ENCODE measurements around the gene CAMK4. TPM values are rescaled to one million over a fixed set of nuclear protein-coding genes. Genes with fewer than 3 reads are reported as not detected.

The CAMK4 gene
- total RNA-seq, 1 experiment from 2014 or later = 10.2 TPM

GRCh38 chr5:111313017-111313724 is 89.0 kb downstream of the CAMK4 start:
- Histone ChIP-seq H3K4me2 (ENCODE audit: low read length) (no peak overlapping the region), H3K27me3 (ENCODE audit: insufficient read depth, low read length) (0 out of 2 replicates have a peak, but pooled peaks cover 4% of the 10 kb centered on the region), H3K4me3 (replicated peaks in 1 of 2; ENCODE audit: low read depth in 1 of 2, low read length in 2 of 2) (no peak overlapping the region), H3K9me3 (ENCODE audit: control insufficient read depth in 1 of 2, insufficient read depth in 1 of 2, low read depth in 1 of 2, low read length in 2 of 2) (no peaks in the 10 kb centered on the region), H3K4me1 (ENCODE audit: control insufficient read depth in 1 of 2, insufficient read depth in 2 of 2, low read length in 2 of 2) (no peaks in the 10 kb centered on the region), H3K79me2 (ENCODE audit: insufficient read depth, low read length) (no peaks in the 10 kb centered on the region), H3K9me2 (ENCODE audit: insufficient read depth) (no peaks in the 10 kb centered on the region), H3K36me3 (ENCODE audit: control insufficient read depth in 1 of 2, insufficient read depth in 2 of 2, low read length in 2 of 2) (no peaks in the 10 kb centered on the region), H2AFZ (ENCODE audit: low read depth, low read length, poor library complexity, severe bottlenecking) (no peak overlapping the region), H3K9ac (ENCODE audit: low read length) (no peak overlapping the region), H3K27ac (ENCODE audit: low read depth, low read length) (no peak overlapping the region), H4K20me1 (ENCODE audit: insufficient read depth) (no peaks in the 10 kb centered on the region)
- ChIA-PET POLR2A (no interaction called here), CTCF (no interaction called here), RAD21 (ENCODE audit: low non-redundant PET in 1 of 2, low total read pairs in 2 of 2, uncharacterized antibody in 2 of 2, unreplicated experiment in 2 of 2) (no interaction called here)
- no peak for ATAC-seq
- no peak for TF ChIP-seq FOSL1 (IDR thresholded peaks at IDR 0.05; ENCODE audit: low read depth)
- TF ChIP-seq SP1 (IDR thresholded peaks at IDR 0.05; ENCODE audit: low read depth) = no peak
- no peak for TF ChIP-seq ZFX (IDR thresholded peaks at IDR 0.05)
- no peak for TF ChIP-seq JUND (IDR thresholded peaks at IDR 0.05)
- no peak for TF ChIP-seq SRF (IDR thresholded peaks at IDR 0.05; ENCODE audit: low read depth)
- no peak for TF ChIP-seq ZNF274 (IDR thresholded peaks at IDR 0.05; ENCODE audit: low read depth, low read length)
- TF ChIP-seq ZBTB33 (IDR thresholded peaks at IDR 0.05; ENCODE audit: extremely low read depth, insufficient replicate concordance, low read length) = no peak
- TF ChIP-seq REST (IDR thresholded peaks at IDR 0.05; ENCODE audit: low read depth) = no peak
- no peak for TF ChIP-seq CEBPB (IDR thresholded peaks at IDR 0.05; ENCODE audit: low read depth)
- TF ChIP-seq ELF1 (IDR thresholded peaks at IDR 0.05; ENCODE audit: borderline replicate concordance, low read depth) = no peak
- no peak for TF ChIP-seq POLR2AphosphoS5 (IDR thresholded peaks at IDR 0.05; ENCODE audit: low read depth, low read length)
- TF ChIP-seq POLR2A (IDR thresholded peaks at IDR 0.05; ENCODE audit: borderline replicate concordance, extremely low read depth, insufficient read depth, insufficient read length) = no peak
- no peak for DNase-seq (ENCODE audit: low read depth, low spot score)
- intact Hi-C loops (cut with micrococcal nuclease) = no loop called here
- no TSS peak for BruUV-seq (replicated peaks)

Measured in HCT116 (cell line).